HEK293 (cell line): ENCODE measurements around the gene APCDD1.

Source experiments
- ZEB2 ChIP-seq: fragments of 450-650 bp; formaldehyde crosslinking; IDR thresholded peaks from 2 replicates; pipeline ENCODE4 v1.5.1; 2016; ENCODE audit warnings: missing biosample characterization, missing genetic modification characterization
- ZNF747 ChIP-seq: fragments of 450-650 bp; formaldehyde crosslinking; IDR thresholded peaks from 2 replicates; pipeline ENCODE4 v1.5.1; 2016; ENCODE audit warnings: missing biosample characterization, missing genetic modification characterization
- TF ChIP-seq, protein P1 (sequence below): IDR thresholded peaks from 2 replicates; pipeline ENCODE4 v1.6.1; 2011; ENCODE audit warnings: mild to moderate bottlenecking, low read depth, low read length, borderline replicate concordance

DNA sequence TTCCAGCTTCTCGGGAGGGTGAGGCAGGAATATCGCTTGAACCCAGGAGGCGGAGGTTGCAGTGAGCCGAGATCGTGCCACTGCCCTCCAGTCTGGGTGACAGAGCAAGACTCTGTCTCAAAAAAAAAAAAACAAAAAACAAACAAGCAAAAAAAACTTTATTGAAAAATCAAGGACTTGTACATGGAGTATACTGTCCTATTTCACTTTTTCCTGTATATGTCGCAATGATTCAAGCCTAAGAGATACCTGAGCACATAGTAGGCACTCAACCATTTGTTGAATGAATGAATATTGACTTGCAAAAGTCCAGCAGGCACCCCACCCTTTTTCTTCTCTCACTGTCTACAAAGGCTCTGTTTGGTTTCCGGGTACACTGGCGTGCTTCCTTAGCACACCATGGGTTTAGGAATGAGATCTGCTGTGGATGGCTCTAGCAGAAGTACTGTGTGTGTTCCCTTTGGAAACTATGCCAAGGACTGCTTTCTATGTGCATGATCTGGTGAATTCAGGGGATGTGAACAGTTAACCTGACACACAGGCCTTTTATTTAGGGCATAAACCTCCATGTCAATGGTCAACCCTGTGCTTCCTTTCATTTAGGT, 6.1 kb downstream of the APCDD1 start:
- TF ChIP-seq ZEB2 (tag by site-specific recombination) (no peak), ZNF747 (tag by site-specific recombination) (no peak)
- TF ChIP-seq, protein P1, sequence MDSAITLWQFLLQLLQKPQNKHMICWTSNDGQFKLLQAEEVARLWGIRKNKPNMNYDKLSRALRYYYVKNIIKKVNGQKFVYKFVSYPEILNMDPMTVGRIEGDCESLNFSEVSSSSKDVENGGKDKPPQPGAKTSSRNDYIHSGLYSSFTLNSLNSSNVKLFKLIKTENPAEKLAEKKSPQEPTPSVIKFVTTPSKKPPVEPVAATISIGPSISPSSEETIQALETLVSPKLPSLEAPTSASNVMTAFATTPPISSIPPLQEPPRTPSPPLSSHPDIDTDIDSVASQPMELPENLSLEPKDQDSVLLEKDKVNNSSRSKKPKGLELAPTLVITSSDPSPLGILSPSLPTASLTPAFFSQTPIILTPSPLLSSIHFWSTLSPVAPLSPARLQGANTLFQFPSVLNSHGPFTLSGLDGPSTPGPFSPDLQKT: no peak
